ENCODE results near the gene NPBWR2. TPM values are rescaled to one million over a fixed set of nuclear protein-coding genes. Genes with fewer than 3 reads are reported as not detected.

NPBWR2 gene
- total and polyA plus RNA-seq, 2 donors: 0.02 TPM; not detected in 1

GRCh38 chr20:64074963-64075362 is 32.4 kb downstream of the NPBWR2 start:
- DNase-seq (ENCODE audit: low read depth in 6 of 9, low spot score in 9 of 9): no peak
- Histone ChIP-seq H3K36me3 (ENCODE audit: control insufficient read depth in 2 of 2, insufficient read depth in 2 of 2, low read length in 1 of 2) (peaks cover 38 to 39% of the 10 kb centered on the region in 2 donors), H3K4me1 (ENCODE audit: control insufficient read depth in 2 of 2, insufficient read depth in 2 of 2, low read length in 2 of 2) (peaks cover 26 to 35% of the 10 kb centered on the region in 2 donors), H3K4me3 (ENCODE audit: low read length in 2 of 2) (no peak overlapping the region), H3K27ac (ENCODE audit: low read depth in 1 of 2, low read length in 1 of 2) (no peak overlapping the region), H3K9me3 (ENCODE audit: control insufficient read depth in 2 of 2, insufficient read depth in 1 of 2, low read length in 1 of 2) (peaks cover 1 to 4% of the 10 kb centered on the region in 2 donors), H3K27me3 (ENCODE audit: control insufficient read depth in 2 of 2, insufficient read depth in 1 of 2, low read length in 1 of 2) (peaks cover 0 to 10% of the 10 kb centered on the region in 2 donors)
- 99% methylated on average over 8 of the region's 8 CpGs for WGBS

GRCh38 chr20:64074184-64074789 is 33.1 kb downstream of the NPBWR2 start:
- no peak overlapping the region for H3K4me3 ChIP-seq (ENCODE audit: low read length in 2 of 2)
- DNase-seq (ENCODE audit: low read depth in 6 of 9, low spot score in 9 of 9): no peak
- WGBS: 94% methylated on average over 28 of the region's 28 CpGs
- peaks cover 1 to 4% of the 10 kb centered on the region in 2 donors for H3K9me3 ChIP-seq (ENCODE audit: control insufficient read depth in 2 of 2, insufficient read depth in 1 of 2, low read length in 1 of 2)
- peaks cover 26 to 33% of the 10 kb centered on the region in 2 donors for H3K4me1 ChIP-seq (ENCODE audit: control insufficient read depth in 2 of 2, insufficient read depth in 2 of 2, low read length in 2 of 2)
- H3K27ac ChIP-seq (ENCODE audit: low read depth in 1 of 2, low read length in 1 of 2): no peak overlapping the region
- peaks cover 38 to 39% of the 10 kb centered on the region in 2 donors for H3K36me3 ChIP-seq (ENCODE audit: control insufficient read depth in 2 of 2, insufficient read depth in 2 of 2, low read length in 1 of 2)
- peaks cover 0 to 6% of the 10 kb centered on the region in 2 donors for H3K27me3 ChIP-seq (ENCODE audit: control insufficient read depth in 2 of 2, insufficient read depth in 1 of 2, low read length in 1 of 2)

- Histone ChIP-seq H3K27me3 (ENCODE audit: control insufficient read depth in 2 of 2, insufficient read depth in 1 of 2, low read length in 1 of 2) (no peaks in the 10 kb centered on the region), H3K4me1 (ENCODE audit: control insufficient read depth in 2 of 2, insufficient read depth in 2 of 2, low read length in 2 of 2) (peaks cover 21 to 26% of the 10 kb centered on the region in 2 donors), H3K27ac (ENCODE audit: low read depth in 1 of 2, low read length in 1 of 2) (no peak overlapping the region), H3K9me3 (ENCODE audit: control insufficient read depth in 2 of 2, insufficient read depth in 1 of 2, low read length in 1 of 2) (peaks cover 1 to 4% of the 10 kb centered on the region in 2 donors), H3K4me3 (ENCODE audit: low read length in 2 of 2) (no peak overlapping the region), H3K36me3 (ENCODE audit: control insufficient read depth in 2 of 2, insufficient read depth in 2 of 2, low read length in 1 of 2) (peaks cover 38 to 39% of the 10 kb centered on the region in 2 donors)
- no peak for DNase-seq (ENCODE audit: low read depth in 6 of 9, low spot score in 9 of 9)
- WGBS: 96% methylated on average over 37 of the region's 37 CpGs
Measured at GRCh38 chr20:64073476-64074183, 33.7 kb downstream of the NPBWR2 start.

DNA sequence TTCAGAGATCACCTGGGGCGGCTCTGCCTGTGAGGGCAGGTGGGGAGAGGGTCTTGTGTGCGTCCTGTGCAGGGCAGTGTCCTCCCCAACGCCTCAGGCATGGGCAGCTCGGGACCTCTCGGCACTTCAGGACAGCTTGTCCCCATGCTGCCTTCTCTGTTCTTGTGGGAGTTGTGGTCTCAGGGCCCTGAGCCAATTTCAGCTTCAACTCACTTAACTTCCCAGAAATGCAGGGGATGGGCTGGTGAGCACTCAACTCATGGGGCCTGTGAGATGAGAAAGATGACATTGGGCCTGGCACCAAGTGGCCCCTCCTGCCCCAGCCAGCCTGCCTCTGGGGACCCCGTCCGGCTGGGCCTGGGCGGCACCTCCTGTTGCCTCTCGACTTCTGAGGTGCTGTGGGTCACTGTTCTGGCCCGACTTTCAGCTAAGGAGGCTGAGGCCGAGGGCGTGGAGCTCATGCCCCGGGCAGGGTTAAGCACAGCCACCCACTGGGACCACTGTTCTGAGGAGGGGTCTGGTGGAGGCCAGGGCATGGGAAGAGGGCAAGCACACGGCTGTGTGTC is 34.8 kb downstream of the NPBWR2 start:
- no peak overlapping the region for H3K27ac ChIP-seq (ENCODE audit: low read depth in 1 of 2, low read length in 1 of 2)
- H3K9me3 ChIP-seq (ENCODE audit: control insufficient read depth in 2 of 2, insufficient read depth in 1 of 2, low read length in 1 of 2): peaks cover 0 to 1% of the 10 kb centered on the region in 2 donors
- H3K27me3 ChIP-seq (ENCODE audit: control insufficient read depth in 2 of 2, insufficient read depth in 1 of 2, low read length in 1 of 2): no peaks in the 10 kb centered on the region
- peaks cover 38 to 39% of the 10 kb centered on the region in 2 donors for H3K36me3 ChIP-seq (ENCODE audit: control insufficient read depth in 2 of 2, insufficient read depth in 2 of 2, low read length in 1 of 2)
- DNase-seq (ENCODE audit: low read depth in 6 of 9, low spot score in 9 of 9): no peak
- 95% methylated on average over 14 of the region's 14 CpGs for WGBS
- no peak overlapping the region for H3K4me3 ChIP-seq (ENCODE audit: low read length in 2 of 2)
- H3K4me1 ChIP-seq (ENCODE audit: control insufficient read depth in 2 of 2, insufficient read depth in 2 of 2, low read length in 2 of 2): peaks cover 11 to 20% of the 10 kb centered on the region in 2 donors

GRCh38 chr20:64071341-64072332 is 35.7 kb downstream of the NPBWR2 start:
- Histone ChIP-seq H3K27ac (ENCODE audit: low read depth in 1 of 2, low read length in 1 of 2) (no peak overlapping the region), H3K27me3 (ENCODE audit: control insufficient read depth in 2 of 2, insufficient read depth in 1 of 2, low read length in 1 of 2) (no peaks in the 10 kb centered on the region), H3K4me1 (ENCODE audit: control insufficient read depth in 2 of 2, insufficient read depth in 2 of 2, low read length in 2 of 2) (peaks cover 3 to 20% of the 10 kb centered on the region in 2 donors), H3K4me3 (ENCODE audit: low read length in 2 of 2) (no peak overlapping the region), H3K36me3 (ENCODE audit: control insufficient read depth in 2 of 2, insufficient read depth in 2 of 2, low read length in 1 of 2) (peaks cover 38 to 39% of the 10 kb centered on the region in 2 donors), H3K9me3 (ENCODE audit: control insufficient read depth in 2 of 2, insufficient read depth in 1 of 2, low read length in 1 of 2) (peaks cover 0 to 1% of the 10 kb centered on the region in 2 donors)
- 94% methylated on average over 30 of the region's 30 CpGs for WGBS
- no peak for DNase-seq (ENCODE audit: low read depth in 6 of 9, low spot score in 9 of 9)

- Histone ChIP-seq H3K4me3 (ENCODE audit: low read length in 2 of 2) (no peak overlapping the region), H3K27ac (ENCODE audit: low read depth in 1 of 2, low read length in 1 of 2) (no peak overlapping the region), H3K27me3 (ENCODE audit: control insufficient read depth in 2 of 2, insufficient read depth in 1 of 2, low read length in 1 of 2) (no peaks in the 10 kb centered on the region), H3K36me3 (ENCODE audit: control insufficient read depth in 2 of 2, insufficient read depth in 2 of 2, low read length in 1 of 2) (peaks cover 31 to 37% of the 10 kb centered on the region in 2 donors), H3K4me1 (ENCODE audit: control insufficient read depth in 2 of 2, insufficient read depth in 2 of 2, low read length in 2 of 2) (peaks cover 8 to 26% of the 10 kb centered on the region in 2 donors), H3K9me3 (ENCODE audit: control insufficient read depth in 2 of 2, insufficient read depth in 1 of 2, low read length in 1 of 2) (no peaks in the 10 kb centered on the region)
- WGBS: 98% methylated on average over 31 of the region's 31 CpGs
- no peak for DNase-seq (ENCODE audit: low read depth in 6 of 9, low spot score in 9 of 9)
Measured at GRCh38 chr20:64070244-64070993, 36.9 kb downstream of the NPBWR2 start.

DNA sequence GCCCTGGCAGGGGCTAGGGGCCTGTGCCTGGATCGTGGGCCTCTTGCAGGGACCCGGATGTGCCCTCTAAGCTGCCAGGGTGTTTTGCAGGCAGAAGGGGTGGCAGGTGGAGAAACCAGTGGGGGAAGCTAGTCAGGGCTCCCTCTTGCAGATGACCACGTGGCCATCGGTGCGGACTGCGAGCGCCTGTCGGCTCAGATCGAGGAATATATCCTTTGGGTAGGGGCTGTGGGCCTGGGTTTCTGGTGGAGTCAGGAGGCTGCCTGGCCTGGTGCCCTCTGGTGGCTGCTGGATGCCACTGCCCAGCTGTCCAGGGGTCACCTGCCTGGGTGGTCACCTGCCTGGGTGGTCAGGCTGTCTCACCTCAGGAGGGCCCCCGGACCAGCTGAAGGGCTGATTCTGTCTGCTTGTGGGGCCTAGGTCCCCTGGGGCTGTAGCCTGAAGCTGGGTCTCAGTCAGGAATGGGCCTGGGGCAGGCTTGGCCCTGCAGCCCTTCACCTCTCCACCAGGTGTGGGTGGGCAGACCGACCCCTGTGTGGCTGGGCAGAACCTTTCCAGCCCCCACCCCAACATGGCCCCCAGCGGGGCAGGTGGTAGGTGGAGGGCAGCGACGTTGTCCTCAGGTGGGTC is 37.6 kb downstream of the NPBWR2 start:
- WGBS: 79% methylated on average over 14 of the region's 14 CpGs
- peaks cover 14 to 33% of the 10 kb centered on the region in 2 donors for H3K4me1 ChIP-seq (ENCODE audit: control insufficient read depth in 2 of 2, insufficient read depth in 2 of 2, low read length in 2 of 2)
- no peaks in the 10 kb centered on the region for H3K9me3 ChIP-seq (ENCODE audit: control insufficient read depth in 2 of 2, insufficient read depth in 1 of 2, low read length in 1 of 2)
- H3K27me3 ChIP-seq (ENCODE audit: control insufficient read depth in 2 of 2, insufficient read depth in 1 of 2, low read length in 1 of 2): no peaks in the 10 kb centered on the region
- no peak for DNase-seq (ENCODE audit: low read depth in 6 of 9, low spot score in 9 of 9)
- H3K36me3 ChIP-seq (ENCODE audit: control insufficient read depth in 2 of 2, insufficient read depth in 2 of 2, low read length in 1 of 2): peaks cover 24 to 30% of the 10 kb centered on the region in 2 donors
- H3K4me3 ChIP-seq (ENCODE audit: low read length in 2 of 2): no peak overlapping the region
- H3K27ac ChIP-seq (ENCODE audit: low read depth in 1 of 2, low read length in 1 of 2): no peak overlapping the region

DNA sequence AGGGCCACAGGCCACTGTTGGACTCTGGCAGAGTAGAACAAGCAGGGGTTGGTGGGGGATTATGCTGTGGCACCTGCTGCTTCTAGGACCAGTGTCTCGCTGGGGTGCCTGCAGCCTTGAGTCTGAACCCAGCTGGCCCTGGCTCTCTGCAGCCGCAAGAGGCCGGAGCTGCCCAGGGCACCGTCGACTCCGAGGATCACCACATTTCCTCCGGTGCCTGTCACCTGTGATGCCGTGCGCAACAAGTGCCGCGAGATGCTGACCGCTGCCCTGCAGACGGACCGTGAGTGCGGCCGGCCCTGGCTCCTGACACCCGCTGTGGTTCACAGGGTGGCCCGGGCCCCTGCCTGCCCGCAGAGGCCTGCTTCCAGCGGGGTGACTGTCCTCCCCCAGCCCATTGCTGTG is 38.2 kb downstream of the NPBWR2 start:
- Histone ChIP-seq H3K9me3 (ENCODE audit: control insufficient read depth in 2 of 2, insufficient read depth in 1 of 2, low read length in 1 of 2) (no peaks in the 10 kb centered on the region), H3K36me3 (ENCODE audit: control insufficient read depth in 2 of 2, insufficient read depth in 2 of 2, low read length in 1 of 2) (peaks cover 19 to 25% of the 10 kb centered on the region in 2 donors), H3K4me1 (ENCODE audit: control insufficient read depth in 2 of 2, insufficient read depth in 2 of 2, low read length in 2 of 2) (peaks cover 19 to 38% of the 10 kb centered on the region in 2 donors), H3K27me3 (ENCODE audit: control insufficient read depth in 2 of 2, insufficient read depth in 1 of 2, low read length in 1 of 2) (no peaks in the 10 kb centered on the region), H3K27ac (ENCODE audit: low read depth in 1 of 2, low read length in 1 of 2) (no peak overlapping the region), H3K4me3 (ENCODE audit: low read length in 2 of 2) (no peak overlapping the region)
- WGBS: 93% methylated on average over 20 of the region's 20 CpGs
- DNase-seq (ENCODE audit: low read depth in 6 of 9, low spot score in 9 of 9): no peak
